OCI-LY1 (cell line): ENCODE results near the gene CPT1B.

Experiments used
- H2AFZ ChIP-seq: fragments of 200-600 bp; sonication (generic), shearing (Covaris generic); 2 replicates; pipeline ENCODE4 v1.6.0; 2014; ENCODE audit warnings: antibody characterized with exemption, mild to moderate bottlenecking, low read length
- H3F3A ChIP-seq: fragments of 200-600 bp; sonication (generic), shearing (Covaris generic); 2 replicates; pipeline ENCODE4 v1.6.0; 2014; ENCODE audit warnings: mild to moderate bottlenecking, antibody characterized with exemption, low read length, moderate library complexity; ENCODE audit not compliant: insufficient read depth
- H3K27ac ChIP-seq: fragments of 200-600 bp; sonication (generic); 2 replicates; pipeline ENCODE4 v1.5.1; 2014; ENCODE audit warnings: low read length, mixed run types, mild to moderate bottlenecking, low read depth; ENCODE audit not compliant: poor library complexity, severe bottlenecking
- H3K27me3 ChIP-seq: fragments of 200-600 bp; sonication (generic); 2 replicates; pipeline ENCODE4 v1.6.0; 2014; ENCODE audit warnings: antibody characterized with exemption, mild to moderate bottlenecking, low read length, moderate library complexity; ENCODE audit not compliant: insufficient read depth
- H3K36me3 ChIP-seq: fragments of 200-600 bp; sonication (generic); 2 replicates; pipeline ENCODE4 v1.6.1; 2014; ENCODE audit warnings: mild to moderate bottlenecking, antibody characterized with exemption, low read length, moderate library complexity, mixed read lengths; ENCODE audit not compliant: insufficient read depth
- H3K4me1 ChIP-seq: fragments of 200-600 bp; sonication (generic); 2 replicates; pipeline ENCODE4 v1.5.1; 2014; ENCODE audit warnings: mild to moderate bottlenecking, low read length, moderate library complexity; ENCODE audit not compliant: insufficient read depth, severe bottlenecking
- H3K4me2 ChIP-seq: fragments of 200-600 bp; sonication (generic), shearing (Covaris generic); 2 replicates; pipeline ENCODE4 v1.6.1; 2014; ENCODE audit warnings: low read length
- H3K4me3 ChIP-seq: fragments of 200-600 bp; sonication (generic); 2 replicates; pipeline ENCODE4 v1.5.1; 2014; ENCODE audit warnings: low read length, low read depth, mild to moderate bottlenecking, mixed read lengths; ENCODE audit not compliant: poor library complexity, severe bottlenecking
- H3K79me2 ChIP-seq: fragments of 200-600 bp; shearing (Covaris generic); 2 replicates; pipeline ENCODE4 v1.6.1; 2016; ENCODE audit warnings: mixed run types, low read length, mixed read lengths; ENCODE audit not compliant: insufficient read depth
- H3K9ac ChIP-seq: fragments of 200-600 bp; sonication (generic), shearing (Covaris generic); 2 replicates; pipeline ENCODE4 v1.6.1; 2014; ENCODE audit warnings: mild to moderate bottlenecking, low read length, mixed read lengths
- H3K9me2 ChIP-seq: fragments of 200-600 bp; sonication (generic), shearing (Covaris generic); 2 replicates; pipeline ENCODE4 v1.6.1; 2014; ENCODE audit warnings: low read depth, mild to moderate bottlenecking, low read length, mixed read lengths
- H3K9me3 ChIP-seq: fragments of 200-600 bp; shearing (Covaris generic); 2 replicates; pipeline ENCODE4 v1.6.1; 2014; ENCODE audit warnings: low read length, mixed read lengths
- H4K20me1 ChIP-seq: fragments of 200-600 bp; sonication (generic), shearing (Covaris generic); 2 replicates; pipeline ENCODE4 v1.6.0; 2016; ENCODE audit warnings: mild to moderate bottlenecking, low read length; ENCODE audit not compliant: insufficient read depth
- CTCF ChIP-seq: fragments of 200-600 bp; sonication (generic), shearing (Covaris generic); IDR thresholded peaks from 2 replicates; pipeline ENCODE4 v1.5.1; 2017; ENCODE audit warnings: mild to moderate bottlenecking, antibody characterized with exemption, low read length, moderate library complexity, mixed read lengths
- EZH2 ChIP-seq: fragments of 200-600 bp; sonication (generic), shearing (Covaris generic); IDR thresholded peaks from 2 replicates; pipeline ENCODE4 v1.8.0; 2017; ENCODE audit warnings: borderline replicate concordance, mixed run types, mild to moderate bottlenecking, antibody characterized with exemption, low read length, moderate library complexity, mixed read lengths

Gene CPT1B

DNA sequence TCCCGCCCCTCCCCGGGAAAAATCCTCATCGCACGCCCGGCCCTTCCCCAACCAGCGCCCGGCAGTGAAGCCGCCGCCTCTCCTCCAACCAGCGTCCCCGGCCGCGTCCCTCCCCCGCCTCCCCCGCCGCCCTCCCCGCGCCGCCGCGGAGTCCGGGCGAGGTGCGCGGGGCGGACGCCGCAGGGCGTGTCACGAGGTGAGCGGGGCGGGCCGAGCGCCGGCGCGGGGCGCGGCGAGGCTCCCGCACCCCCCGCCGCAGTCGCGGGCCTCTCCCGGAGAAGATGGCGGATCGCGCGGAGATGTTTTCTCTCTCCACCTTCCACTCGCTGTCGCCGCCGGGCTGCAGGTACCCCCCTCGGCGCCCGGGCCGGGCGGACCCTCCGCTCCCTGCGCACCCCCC, 22.3 kb upstream of the CPT1B start, which contains the start of gene MAPK8IP2:
MAPK8IP2 (plus strand) TSS at position 256 of the 400 bp plus-strand sequence; CDS start at position 282, 26 bp downstream.
- H3K9me2 ChIP-seq, result no peaks in the 10 kb centered on the region
- H3K9ac ChIP-seq, result no peak within 1 kb of the TSS
- no peak within 1 kb of the TSS; the same call in 1 of the 2 replicates for H3K4me2 ChIP-seq
- no peaks in the 10 kb centered on the region; the same call in 1 of the 2 replicates for H3K27me3 ChIP-seq
- H3K27ac ChIP-seq, result no peak within 1 kb of the TSS
- H4K20me1 ChIP-seq, result no peaks in the 10 kb centered on the region
- no peaks in the 10 kb centered on the region for H3F3A ChIP-seq
- H2AFZ ChIP-seq, result no peak within 1 kb of the TSS
- no peaks in the 10 kb centered on the region for H3K9me3 ChIP-seq
- no peak for TF ChIP-seq CTCF
- no peak for TF ChIP-seq EZH2
- H3K4me3 ChIP-seq, result no peak within 1 kb of the TSS
- no peaks in the 10 kb centered on the region for H3K79me2 ChIP-seq
- no peaks in the 10 kb centered on the region for H3K36me3 ChIP-seq
- H3K4me1 ChIP-seq, result no peaks in the 10 kb centered on the region

- Histone ChIP-seq H3K27me3 (no peaks in the 10 kb centered on the region; the same call in 1 of the 2 replicates), H2AFZ (no peak overlapping the region), H3K4me3 (no peak overlapping the region), H3K9me3 (no peaks in the 10 kb centered on the region), H3K4me1 (no peaks in the 10 kb centered on the region), H3K9me2 (no peaks in the 10 kb centered on the region), H3K4me2 (no peak overlapping the region; the same call in 1 of the 2 replicates), H3K79me2 (no peaks in the 10 kb centered on the region), H4K20me1 (no peaks in the 10 kb centered on the region), H3K9ac (no peak overlapping the region), H3F3A (no peaks in the 10 kb centered on the region), H3K27ac (no peak overlapping the region), H3K36me3 (no peaks in the 10 kb centered on the region)
- no peak for TF ChIP-seq CTCF
- no peak for TF ChIP-seq EZH2
These were observed 21.7 kb upstream of the CPT1B start for GRCh38 chr22:50599816-50600455.

- Histone ChIP-seq H3K9me3 (no peaks in the 10 kb centered on the region), H3K4me1 (no peaks in the 10 kb centered on the region), H3F3A (no peaks in the 10 kb centered on the region), H3K4me3 (no peak overlapping the region), H3K27ac (no peak overlapping the region), H3K27me3 (no peaks in the 10 kb centered on the region; the same call in 1 of the 2 replicates), H3K9ac (no peak overlapping the region), H3K36me3 (no peaks in the 10 kb centered on the region), H3K4me2 (no peak overlapping the region), H4K20me1 (no peaks in the 10 kb centered on the region), H3K79me2 (no peaks in the 10 kb centered on the region), H3K9me2 (no peaks in the 10 kb centered on the region), H2AFZ (no peak overlapping the region)
- TF ChIP-seq CTCF, result no peak
- TF ChIP-seq EZH2, result no peak
These were observed 18.9 kb upstream of the CPT1B start for GRCh38 chr22:50597097-50597496.
